ENCODE data around the gene GNB1L. TPM values are rescaled to one million over a fixed set of nuclear protein-coding genes. Genes with fewer than 3 reads are reported as not detected.

GNB1L gene
- total RNA-seq, 1 experiment from 2014 or later = 18.0 TPM

GRCh38 chr22:19814428-19814827 is 40.2 kb downstream of the GNB1L start (continued):
- TF ChIP-seq NR1H2 (CRISPR knock-in tag; IDR thresholded peaks at IDR 0.05) (no peak), HMGA2 (CRISPR knock-in tag; IDR thresholded peaks at IDR 0.05) (no peak), SMAD3 (CRISPR knock-in tag; IDR thresholded peaks at IDR 0.05; ENCODE audit: borderline replicate concordance) (no peak), PRRX2 (CRISPR knock-in tag; IDR thresholded peaks at IDR 0.05) (no peak), KAT7 (CRISPR knock-in tag; IDR thresholded peaks at IDR 0.05; ENCODE audit: borderline replicate concordance) (no peak), CREB1 (CRISPR knock-in tag; IDR thresholded peaks at IDR 0.05) (no peak)
- TF ChIP-seq, protein P1, sequence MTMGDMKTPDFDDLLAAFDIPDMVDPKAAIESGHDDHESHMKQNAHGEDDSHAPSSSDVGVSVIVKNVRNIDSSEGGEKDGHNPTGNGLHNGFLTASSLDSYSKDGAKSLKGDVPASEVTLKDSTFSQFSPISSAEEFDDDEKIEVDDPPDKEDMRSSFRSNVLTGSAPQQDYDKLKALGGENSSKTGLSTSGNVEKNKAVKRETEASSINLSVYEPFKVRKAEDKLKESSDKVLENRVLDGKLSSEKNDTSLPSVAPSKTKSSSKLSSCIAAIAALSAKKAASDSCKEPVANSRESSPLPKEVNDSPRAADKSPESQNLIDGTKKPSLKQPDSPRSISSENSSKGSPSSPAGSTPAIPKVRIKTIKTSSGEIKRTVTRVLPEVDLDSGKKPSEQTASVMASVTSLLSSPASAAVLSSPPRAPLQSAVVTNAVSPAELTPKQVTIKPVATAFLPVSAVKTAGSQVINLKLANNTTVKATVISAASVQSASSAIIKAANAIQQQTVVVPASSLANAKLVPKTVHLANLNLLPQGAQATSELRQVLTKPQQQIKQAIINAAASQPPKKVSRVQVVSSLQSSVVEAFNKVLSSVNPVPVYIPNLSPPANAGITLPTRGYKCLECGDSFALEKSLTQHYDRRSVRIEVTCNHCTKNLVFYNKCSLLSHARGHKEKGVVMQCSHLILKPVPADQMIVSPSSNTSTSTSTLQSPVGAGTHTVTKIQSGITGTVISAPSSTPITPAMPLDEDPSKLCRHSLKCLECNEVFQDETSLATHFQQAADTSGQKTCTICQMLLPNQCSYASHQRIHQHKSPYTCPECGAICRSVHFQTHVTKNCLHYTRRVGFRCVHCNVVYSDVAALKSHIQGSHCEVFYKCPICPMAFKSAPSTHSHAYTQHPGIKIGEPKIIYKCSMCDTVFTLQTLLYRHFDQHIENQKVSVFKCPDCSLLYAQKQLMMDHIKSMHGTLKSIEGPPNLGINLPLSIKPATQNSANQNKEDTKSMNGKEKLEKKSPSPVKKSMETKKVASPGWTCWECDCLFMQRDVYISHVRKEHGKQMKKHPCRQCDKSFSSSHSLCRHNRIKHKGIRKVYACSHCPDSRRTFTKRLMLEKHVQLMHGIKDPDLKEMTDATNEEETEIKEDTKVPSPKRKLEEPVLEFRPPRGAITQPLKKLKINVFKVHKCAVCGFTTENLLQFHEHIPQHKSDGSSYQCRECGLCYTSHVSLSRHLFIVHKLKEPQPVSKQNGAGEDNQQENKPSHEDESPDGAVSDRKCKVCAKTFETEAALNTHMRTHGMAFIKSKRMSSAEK (CRISPR knock-in tag; IDR thresholded peaks at IDR 0.05; ENCODE audit: borderline replicate concordance) = no peak
- TF ChIP-seq, protein P2, sequence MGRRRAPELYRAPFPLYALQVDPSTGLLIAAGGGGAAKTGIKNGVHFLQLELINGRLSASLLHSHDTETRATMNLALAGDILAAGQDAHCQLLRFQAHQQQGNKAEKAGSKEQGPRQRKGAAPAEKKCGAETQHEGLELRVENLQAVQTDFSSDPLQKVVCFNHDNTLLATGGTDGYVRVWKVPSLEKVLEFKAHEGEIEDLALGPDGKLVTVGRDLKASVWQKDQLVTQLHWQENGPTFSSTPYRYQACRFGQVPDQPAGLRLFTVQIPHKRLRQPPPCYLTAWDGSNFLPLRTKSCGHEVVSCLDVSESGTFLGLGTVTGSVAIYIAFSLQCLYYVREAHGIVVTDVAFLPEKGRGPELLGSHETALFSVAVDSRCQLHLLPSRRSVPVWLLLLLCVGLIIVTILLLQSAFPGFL (CRISPR knock-in tag; IDR thresholded peaks at IDR 0.05; ENCODE audit: borderline replicate concordance) = no peak

DNA sequence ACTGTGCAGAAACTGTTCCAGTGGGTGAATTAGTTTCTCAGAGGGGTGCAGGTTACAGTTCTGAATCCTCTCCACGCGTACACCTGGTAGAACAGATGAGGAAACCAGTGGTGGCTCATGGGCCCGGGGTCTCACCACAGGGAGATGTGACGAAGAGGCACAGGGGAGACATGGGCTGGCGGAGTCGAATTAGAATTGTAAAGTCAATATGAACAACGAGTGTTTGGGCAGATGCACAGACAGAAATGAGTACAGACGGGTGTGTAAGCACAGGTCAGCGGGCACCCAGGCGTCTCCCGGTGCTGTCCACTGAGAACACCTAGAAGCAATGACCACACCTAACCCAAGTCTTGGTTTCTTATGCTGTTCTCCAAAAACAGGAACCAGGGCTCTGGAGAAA is 41.8 kb downstream of the GNB1L start:
- Mint-ChIP-seq H3K27ac (peak overlapping the region; percentile 84), H3K4me3 (no peak overlapping the region), H3K4me1 (no peaks in the 10 kb centered on the region), H3K9me3 (no peaks in the 10 kb centered on the region), H3K36me3 (no peaks in the 10 kb centered on the region), H3K27me3 (ENCODE audit: low read depth) (no peaks in the 10 kb centered on the region; the same call in 1 of the 2 replicates)
- DNase-seq (ENCODE audit: low spot score) = no peak
- ATAC-seq = no peak
- CTCF ChIA-PET = no interaction called here
- POLR2A ChIA-PET = no interaction called here
- TF ChIP-seq ZMAT4 (CRISPR knock-in tag; IDR thresholded peaks at IDR 0.05) = no peak
- no peak for TF ChIP-seq ZNF121 (CRISPR knock-in tag; IDR thresholded peaks at IDR 0.05)
- no peak for TF ChIP-seq MYBL2 (CRISPR knock-in tag; IDR thresholded peaks at IDR 0.05)
- no peak for TF ChIP-seq E2F1 (CRISPR knock-in tag; IDR thresholded peaks at IDR 0.05)
- no peak for TF ChIP-seq ZBTB21 (CRISPR knock-in tag; IDR thresholded peaks at IDR 0.05; ENCODE audit: borderline replicate concordance)
- no peak for TF ChIP-seq KAT7 (CRISPR knock-in tag; IDR thresholded peaks at IDR 0.05; ENCODE audit: borderline replicate concordance)
- no peak for TF ChIP-seq ZNF512 (CRISPR knock-in tag; IDR thresholded peaks at IDR 0.05; ENCODE audit: borderline replicate concordance)
- TF ChIP-seq CTCF (IDR thresholded peaks at IDR 0.05) = no peak
- no peak for TF ChIP-seq SP1 (CRISPR knock-in tag; conservative IDR thresholded peaks at IDR 0.05)
- no peak for TF ChIP-seq ELF4 (CRISPR knock-in tag; IDR thresholded peaks at IDR 0.05; ENCODE audit: low read depth)
- TF ChIP-seq, protein P3, sequence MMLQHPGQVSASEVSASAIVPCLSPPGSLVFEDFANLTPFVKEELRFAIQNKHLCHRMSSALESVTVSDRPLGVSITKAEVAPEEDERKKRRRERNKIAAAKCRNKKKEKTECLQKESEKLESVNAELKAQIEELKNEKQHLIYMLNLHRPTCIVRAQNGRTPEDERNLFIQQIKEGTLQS (CRISPR knock-in tag; conservative IDR thresholded peaks at IDR 0.05) = no peak

All from WTC11 (cell line).